Stimulated activated CD8-positive, alpha-beta memory T cell treated with anti-CD3 and anti-CD28 coated beads, Interleukin-12 subunit alpha, Interleukin-12 subunit beta, amount 100 ng/mL, for 1 hour (primary cell): Measurements from ENCODE around the gene MFAP1.
"Not testable (repeated sequence)": the region's sequence is repeated elsewhere in the genome, so short reads cannot be mapped to it uniquely, and the experiment has no call there.

Experiments used
- DNase-seq: peaks from one replicate; pipeline ENCODE4 v3.0.0-alpha.2; 2020; ENCODE audit warnings: low read depth

The MFAP1 gene, protein sequence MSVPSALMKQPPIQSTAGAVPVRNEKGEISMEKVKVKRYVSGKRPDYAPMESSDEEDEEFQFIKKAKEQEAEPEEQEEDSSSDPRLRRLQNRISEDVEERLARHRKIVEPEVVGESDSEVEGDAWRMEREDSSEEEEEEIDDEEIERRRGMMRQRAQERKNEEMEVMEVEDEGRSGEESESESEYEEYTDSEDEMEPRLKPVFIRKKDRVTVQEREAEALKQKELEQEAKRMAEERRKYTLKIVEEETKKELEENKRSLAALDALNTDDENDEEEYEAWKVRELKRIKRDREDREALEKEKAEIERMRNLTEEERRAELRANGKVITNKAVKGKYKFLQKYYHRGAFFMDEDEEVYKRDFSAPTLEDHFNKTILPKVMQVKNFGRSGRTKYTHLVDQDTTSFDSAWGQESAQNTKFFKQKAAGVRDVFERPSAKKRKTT

DNA sequence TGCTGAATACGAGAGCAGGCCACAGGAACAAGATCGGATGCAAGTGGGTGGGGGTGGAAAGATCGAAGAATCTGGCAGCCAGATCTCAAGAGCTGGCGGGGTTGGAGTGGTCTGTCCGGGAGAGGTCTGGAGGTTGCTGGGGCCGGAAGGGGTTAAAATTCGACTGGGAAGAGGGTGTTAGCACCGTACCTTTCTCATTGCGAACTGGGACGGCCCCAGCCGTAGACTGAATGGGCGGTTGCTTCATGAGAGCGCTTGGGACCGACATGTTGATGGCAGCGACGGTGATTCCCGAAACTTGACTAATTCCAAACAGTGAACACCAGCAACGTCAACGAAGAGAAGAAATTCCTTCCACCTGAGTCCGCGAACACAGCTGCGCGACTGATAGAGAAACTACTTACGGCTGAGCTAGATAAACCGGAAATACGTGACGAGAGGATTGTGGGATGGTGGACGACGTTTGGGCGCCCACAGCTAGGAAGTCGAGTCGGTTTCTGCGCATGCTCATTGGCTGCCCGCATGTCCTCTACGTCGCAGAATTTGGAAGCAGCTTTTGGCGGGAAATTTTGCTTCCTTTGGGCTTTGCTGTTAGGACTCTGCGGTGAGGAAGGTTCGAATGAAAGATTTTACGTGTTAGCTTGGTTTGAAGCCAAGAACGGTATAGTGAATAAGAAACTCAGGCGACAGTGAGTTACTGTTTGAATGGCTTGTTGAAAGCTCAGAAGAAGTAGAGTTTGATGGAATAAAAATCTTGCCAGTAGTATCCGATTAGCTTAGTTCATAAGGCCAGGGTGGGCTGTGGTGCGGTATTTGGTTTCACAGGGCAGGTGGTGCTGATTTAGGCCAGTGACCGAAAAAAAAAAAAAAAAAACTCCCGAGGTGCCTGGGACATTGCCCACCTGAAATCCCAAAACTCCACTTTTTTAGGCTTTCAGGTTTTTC is at the start of gene MFAP1:
Gene MFAP1, minus strand, starts transcription at position 389 of the 945 bp plus-strand sequence. Its CDS starts 121 bp downstream, at position 268.
- peak; percentile 86 for DNase-seq

DNA sequence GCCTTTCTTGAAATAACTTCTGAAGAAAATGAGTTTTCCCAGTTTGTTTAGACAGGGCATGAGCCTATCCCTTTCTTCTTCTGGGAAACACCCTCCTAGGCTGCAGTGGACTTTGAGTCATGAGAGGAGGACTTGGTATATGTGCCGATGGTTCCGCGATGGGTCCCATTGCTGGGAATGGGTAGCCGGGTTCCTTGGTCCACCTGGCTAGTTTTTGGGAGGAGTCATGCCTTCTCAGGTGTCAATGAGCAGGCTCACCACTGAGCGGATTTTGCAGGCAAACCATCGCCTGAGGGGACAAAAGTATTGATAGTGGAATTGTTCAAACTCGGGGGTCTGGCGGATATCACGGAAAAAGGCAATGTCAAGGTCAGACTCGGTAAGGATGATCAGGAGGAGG is 49.2 kb upstream of the MFAP1 start:
- no peak for DNase-seq

DNA sequence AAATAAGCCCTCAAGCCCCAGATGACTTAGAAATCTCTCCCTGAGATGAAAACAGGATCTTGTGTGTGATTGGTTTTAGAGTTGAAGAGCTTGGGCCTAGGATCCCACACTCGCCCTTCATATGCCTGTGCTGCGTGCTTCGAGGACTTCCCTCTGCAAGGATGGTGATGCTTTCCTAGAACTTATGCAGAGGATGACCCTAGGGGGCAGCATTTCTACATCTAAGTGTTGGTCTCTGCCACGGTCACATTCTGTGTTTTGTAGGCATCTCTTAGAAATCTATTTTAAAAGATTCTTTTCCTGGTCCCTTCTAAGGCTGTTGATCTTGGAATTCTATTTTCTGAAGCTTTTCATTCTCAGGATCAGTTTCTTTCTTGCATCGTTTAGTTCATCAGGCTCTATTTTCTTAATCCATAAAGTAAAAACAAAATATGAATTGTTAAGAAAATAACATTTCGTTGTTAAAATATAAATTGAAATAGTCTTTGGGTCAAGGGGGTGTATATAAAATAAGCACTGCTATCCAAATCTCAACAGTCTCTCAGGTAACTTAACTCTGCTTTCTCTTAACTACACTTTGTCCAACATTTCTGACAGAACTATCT is 48.0 kb upstream of the MFAP1 start:
- DNase-seq = peak; percentile 1

DNA sequence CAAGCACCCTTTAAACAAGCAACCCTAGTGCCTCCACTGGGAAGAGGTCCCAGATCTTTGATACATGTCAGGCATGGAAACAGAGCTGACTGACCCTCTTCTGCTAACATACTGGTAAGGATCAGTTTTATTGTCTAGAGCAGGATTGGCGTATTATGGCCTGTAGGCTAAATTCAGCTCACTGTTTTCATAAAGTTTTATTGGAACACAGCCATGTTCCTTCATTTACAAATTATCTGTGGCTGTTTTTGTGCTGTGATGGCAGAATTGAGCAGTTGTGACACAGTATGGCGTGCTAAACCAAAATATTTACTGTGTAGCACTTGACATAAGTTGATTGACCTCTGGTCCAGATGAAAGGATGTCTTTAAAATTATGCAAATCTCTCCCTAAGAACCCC is 47.3 kb upstream of the MFAP1 start:
- no peak for DNase-seq

DNA sequence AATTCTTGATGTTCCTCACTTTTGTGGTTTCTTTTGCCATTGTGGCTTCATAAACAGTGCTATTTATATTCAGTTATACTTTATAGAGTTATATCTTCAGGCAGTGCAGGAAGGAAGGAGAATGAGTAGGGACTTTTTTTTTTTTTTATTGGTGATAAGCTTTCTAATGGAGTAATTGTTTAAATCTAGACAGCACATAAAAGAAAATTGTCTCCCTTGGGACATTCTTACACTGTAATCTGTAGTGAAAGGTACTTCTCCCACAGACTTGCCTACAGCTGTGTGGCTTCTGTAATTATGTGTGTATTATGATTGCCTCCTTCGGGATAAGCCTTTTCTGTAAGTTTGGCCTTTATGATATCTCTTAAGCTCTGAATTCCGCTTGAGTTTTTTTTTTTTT is 43.9 kb upstream of the MFAP1 start:
- DNase-seq = no peak

DNA sequence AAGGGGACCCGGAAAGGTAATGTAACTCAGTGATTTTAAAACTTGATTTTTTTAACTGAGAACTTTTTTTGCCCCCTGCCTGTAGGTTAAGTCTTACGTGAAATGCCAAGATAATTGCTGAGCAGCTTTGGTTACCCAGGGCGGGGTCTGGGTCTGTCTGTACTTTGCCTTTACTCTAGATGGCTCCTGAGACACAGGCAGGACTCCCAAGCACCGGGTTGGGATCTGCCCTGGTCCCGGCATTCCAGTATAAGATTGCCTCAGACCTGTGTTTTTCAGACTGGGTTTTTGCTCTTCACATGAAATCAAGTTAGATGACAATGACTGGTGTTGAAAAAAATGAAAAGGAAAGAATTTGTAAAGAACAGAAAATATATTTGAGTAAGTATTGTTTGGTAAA is 42.6 kb upstream of the MFAP1 start:
- no peak for DNase-seq

DNA sequence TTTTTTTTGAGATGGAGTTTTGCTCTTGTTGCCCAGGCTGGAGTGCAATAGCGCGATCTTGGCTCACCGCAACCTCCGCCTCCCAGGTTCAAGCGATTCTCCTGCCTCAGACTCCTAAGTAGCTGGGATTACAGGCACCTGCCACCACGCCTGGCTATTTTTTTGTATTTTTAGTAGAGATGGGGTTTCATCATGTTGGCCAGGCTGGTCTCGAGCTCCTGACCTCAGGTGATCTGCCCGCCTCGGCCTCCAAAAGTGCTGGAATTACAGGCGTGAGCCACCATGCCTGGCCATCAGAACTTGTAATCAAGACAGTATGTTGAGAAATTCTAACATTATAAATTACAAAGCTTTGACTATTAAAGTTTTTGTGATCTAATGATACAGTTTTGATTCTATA is 42.1 kb upstream of the MFAP1 start:
- DNase-seq = not testable (repeated sequence)

DNA sequence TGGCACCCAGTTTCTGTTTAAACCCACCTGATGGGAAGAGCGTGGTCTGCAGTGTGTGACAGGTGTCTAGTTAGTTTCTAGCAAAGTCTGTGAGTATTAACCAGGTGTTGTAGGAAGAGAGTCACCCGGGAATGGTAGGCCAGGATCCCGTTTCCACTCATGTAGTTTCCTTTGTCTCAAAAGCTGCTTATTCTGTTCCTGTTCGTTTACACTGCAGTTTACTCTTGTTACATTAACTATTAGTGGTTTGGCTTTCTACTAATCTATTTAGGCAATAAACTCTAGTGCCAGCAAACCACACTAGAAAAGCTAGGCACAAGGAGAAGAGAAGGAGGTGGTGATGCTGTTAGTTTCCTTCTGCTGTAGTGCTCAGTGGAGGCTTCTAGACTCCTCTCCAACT is 35.1 kb upstream of the MFAP1 start:
- no peak for DNase-seq

DNA sequence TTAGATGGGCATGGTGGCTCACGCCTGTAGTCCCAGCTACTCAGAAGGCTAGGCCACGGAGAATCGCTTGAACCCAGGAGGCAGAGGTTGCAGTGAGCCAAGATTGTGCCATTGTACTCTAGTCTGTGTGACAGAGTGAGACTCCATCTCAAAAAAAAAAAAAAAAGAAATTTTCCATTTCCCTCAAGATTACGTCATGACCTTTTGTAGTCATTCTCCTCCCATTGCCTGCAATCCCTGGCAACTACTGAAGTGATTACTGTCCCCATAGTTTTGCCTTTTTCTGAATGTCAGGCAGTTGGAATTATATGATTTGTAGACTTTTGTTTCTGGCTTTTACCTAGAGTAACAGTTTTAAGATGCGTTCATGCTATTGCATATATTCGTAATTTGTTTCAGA is 30.3 kb upstream of the MFAP1 start:
- DNase-seq = no peak

DNA sequence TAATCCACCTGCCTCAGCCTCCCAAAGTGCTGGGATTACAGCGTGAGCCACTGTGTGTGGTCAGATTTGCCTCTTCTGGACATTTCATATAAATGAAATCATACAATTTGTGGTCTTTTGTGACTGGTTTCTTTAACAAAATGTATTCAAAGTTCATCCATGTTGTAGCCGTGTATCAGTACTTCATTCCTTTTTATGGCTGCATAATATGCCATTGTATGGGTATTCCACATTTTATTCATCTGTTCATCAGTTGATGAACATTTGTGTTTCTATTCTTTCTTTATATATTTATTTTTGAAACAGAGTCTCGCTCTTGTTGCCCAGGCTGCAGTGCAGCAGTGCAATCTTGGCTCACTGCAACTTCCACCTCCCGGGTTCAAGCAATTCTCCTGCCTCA is 28.1 kb upstream of the MFAP1 start:
- no peak for DNase-seq

DNA sequence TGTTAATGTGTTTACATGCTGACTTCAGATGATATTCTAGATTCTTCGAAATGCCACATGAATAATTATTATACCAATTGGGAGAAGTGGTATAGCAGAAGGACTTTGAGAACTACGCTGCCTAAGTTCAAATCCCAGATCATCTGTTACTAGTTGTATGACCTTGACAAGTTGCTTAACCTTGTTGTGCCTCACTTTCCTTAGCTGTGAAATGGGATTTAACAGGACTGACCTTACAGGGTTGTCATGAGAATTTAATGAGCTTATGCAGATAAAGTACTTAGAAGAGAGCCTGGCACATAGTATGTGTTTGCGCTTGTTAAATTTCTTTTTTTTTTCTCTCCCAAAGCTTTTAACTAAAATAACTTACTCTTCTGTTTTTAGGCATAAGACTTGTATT is 26.8 kb upstream of the MFAP1 start:
- DNase-seq = no peak

DNA sequence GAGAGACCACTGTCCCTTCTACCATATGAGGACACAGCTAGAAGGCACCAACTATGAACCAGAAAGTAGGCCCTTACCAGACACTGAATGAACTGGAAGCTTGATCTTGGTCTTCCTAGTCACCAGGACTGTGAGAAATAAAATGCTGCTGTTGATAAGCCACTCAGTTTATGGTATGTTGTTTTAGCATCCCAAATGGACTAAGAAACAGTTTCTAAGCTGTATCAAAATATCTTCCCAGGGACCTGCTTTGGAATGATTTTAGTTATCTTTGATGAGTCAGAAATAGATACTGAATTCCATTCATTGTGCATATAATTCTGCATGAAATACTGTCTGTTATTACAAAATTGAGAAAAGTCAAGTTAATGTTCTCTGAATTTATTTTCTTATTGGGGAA is 20.9 kb upstream of the MFAP1 start:
- DNase-seq = no peak

DNA sequence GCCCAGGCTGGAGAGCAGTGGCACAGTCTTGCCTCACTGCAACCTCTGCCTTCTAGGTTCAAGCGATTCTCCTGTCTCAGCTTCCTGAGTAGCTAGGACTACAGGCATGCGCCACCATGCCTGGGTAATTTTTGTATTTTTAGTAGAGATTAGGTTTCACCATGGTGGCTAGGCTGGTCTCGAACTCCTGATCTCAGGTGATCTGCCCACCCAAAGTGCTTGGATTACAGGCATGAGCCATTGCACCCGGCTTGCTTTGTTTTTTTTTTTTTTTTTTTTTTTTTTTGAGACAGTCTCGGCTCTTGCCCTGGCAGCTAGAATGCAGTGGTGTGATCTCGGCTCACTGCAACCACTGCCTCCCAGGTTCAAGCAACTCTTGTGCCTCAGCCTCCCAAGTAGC is 8.0 kb upstream of the MFAP1 start:
- not testable (repeated sequence) for DNase-seq

DNA sequence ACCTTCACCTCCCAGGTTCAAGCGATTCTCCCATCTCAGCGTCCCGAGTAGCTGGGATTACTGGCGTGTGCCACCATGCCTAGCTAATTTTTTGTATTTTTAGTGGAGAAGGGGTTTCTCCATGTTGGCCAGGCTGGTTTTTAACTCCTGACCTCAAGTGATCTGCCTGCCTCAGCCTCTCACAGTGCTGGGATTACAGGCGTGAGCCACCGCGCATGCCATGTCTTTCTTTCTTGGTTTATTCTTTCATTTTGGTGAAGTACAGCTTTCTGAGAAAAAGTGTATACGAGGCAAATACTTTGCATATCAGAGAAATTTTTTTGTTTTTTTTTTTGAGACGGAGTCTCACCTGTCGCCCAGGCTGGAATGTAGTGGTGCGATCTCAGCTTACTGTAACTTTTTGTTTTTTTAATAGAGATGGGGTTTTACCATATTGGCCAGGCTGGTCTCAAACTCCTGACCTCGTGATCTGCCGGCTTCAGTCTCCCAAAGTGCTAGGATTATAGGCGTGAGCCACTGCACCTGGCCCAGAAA is 7.1 kb upstream of the MFAP1 start:
- DNase-seq = not testable (repeated sequence)

DNA sequence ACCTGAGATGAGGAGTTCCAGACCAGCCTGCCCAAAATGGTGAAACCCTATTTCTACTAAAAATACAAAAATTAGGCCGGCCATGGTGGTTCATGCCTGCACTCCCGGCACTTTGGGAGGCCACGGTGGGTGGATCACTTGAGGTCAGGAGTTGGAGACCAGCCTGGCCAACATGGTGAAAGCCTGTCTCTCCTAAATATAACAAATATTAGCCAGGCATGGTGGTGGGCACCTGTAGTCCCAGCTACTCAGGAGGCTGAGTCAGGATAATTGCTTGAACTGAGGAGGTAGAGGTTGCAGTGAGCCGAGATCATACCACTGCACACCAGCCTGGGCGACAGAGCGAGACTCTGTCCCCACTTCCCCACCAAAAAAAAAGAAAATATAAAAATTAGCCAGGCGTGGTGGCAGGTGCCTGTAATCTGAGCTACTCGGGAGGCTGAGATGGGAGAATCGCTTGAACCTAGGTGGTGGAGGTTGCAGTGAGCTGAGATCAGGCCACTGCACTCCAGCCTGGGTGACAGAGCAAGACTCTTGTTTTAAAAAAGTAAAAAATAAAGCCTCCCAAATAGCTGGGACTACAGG is 6.3 kb upstream of the MFAP1 start:
- not testable (repeated sequence) for DNase-seq

DNA sequence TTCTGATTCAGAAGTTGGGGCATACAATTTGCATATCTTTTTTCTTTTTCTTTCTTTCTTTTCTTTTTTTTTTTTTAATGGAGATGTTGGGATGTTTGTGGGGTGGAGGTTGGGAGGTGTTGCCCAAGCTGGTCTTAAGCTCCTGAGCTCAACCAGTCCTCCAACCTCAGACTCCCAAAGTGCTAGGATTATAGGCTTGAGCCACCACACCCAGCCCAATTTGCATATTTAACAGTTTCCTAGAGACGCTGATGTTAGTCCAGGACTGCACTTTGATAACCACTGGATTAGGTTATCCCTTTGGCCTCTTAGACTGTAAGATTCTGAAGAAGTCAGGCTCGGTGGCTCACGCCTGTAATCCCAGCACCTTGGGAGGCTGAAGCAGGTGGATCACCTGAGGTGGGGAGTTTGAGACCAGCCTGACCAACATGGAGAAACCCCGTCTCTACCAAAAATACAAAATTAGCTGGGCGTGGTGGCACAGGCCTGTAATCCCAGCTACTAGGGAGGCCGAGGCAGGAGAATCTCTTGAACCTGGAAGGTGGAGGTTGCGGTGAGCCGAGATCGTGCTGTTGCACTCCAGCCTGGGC is 5.6 kb upstream of the MFAP1 start:
- DNase-seq = not testable (repeated sequence)

DNA sequence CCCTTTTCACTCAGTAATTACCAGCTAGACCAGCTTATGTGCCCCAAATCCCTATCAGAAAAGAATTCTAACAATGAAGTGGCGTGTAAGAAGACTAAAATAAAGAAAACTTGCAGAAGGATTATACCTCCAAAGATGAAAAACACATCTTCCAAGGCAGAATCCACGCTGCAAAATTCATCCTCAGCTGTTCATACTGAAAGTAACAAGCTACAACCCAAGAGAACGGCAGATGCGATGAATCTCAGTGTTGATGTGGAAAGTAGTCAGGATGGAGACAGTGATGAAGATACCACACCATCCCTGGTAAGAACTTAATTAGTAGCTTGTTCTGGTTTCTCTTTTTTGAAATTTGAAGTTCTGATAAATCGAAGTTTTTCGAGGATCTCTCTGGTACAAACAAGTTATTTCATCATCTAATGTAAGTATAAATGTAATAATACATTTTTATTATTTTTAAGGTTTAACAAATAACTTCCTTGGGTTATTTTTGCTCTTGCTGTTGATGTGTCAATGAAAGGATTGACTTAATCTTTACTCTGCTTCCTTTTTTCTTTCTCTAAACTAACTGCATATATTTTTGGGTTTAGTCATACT is 3.7 kb upstream of the MFAP1 start:
- no peak for DNase-seq

DNA sequence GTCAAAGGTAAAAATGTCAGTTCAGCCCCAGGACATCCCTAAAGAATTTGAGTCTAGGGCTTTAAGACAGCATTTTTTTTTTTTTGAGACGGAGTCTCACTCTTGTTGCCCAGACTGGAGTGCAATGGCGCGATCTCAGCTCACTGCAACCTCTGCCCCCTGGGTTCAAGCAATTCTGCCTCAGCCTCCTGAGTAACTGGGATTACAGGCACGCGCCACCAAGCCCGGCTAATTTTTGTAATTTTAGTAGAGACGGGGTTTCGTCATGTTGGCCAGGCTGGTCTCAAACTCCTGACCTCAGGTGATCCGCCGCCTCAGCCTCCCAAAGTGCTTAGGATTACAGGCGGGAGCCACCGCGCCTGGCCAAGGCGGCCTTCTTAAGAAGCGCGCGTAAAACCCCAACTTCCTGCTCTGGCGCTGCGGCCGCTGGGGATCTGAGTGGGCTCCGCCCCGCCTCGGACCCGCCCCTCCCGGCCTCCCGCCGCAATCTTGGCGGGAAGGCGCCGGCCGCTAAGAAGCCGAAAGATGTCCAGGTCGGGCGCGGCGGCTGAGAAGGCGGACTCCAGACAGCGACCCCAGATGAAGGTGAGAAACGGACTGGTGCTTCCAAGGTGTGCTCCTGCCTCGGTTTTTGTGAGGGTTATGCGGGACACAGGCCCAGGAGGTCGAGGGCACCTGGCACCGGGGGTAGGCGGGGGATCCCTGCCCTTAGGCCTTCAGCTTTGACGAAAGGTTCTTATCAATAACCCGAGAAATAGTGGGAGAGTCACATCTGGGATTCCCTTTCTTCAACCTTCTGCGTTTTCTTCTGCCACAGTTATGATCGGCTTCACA is 2.2 kb upstream of the MFAP1 start, which contains the start of gene WDR76:
Gene WDR76, plus strand, starts transcription at position 495 of the 834 bp plus-strand sequence. Its CDS starts 31 bp downstream, at position 526.
- peak; percentile 49 for DNase-seq

DNA sequence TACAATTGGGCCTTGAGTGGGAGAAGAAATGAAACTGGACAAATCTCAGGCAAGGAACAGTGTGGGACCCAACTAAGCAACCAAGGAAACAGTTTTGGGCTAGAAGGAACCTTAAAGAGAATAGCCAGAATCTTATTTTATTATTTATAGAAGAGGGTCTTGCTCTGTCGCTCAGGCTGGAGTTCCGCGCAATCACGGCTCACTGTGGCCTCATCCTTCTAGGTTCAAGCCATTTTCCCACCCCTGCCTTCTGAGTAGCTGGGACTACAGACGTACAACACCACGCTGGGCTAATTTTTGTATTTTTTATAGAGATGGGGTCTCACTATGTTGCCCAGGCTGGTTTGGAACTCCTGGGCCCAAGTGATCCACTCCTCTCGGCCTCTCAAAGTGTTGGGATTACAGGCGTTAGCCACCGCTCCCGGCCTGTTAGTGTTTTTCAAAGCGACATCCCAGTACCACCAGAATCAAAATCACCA is 1.6 kb upstream of the MFAP1 start:
- no peak for DNase-seq

DNA sequence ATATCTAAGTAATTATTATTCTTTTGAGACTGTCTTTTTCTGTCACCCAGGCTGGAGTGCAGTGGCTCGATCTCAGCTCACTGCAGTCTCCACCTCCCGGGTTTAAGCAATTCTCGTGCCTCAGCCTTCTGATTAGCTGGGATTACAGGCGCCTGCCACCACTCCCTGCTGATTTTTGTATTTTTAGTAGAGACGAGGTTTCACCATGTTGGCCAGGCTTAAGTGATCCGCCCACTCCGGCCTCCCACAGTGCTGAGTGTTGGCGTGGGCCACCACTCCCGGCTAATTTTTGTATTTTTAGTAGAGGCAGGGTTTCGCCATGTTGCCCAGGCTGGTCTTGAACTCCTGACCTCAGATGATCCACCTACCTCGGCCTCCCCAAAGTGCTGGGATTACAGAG is 815 bp upstream of the MFAP1 start:
- DNase-seq = not testable (repeated sequence)
